Measurements from ENCODE around the gene KCNMB2. TPM values are rescaled to one million over a fixed set of nuclear protein-coding genes. Genes with fewer than 3 reads are reported as not detected.
"Not testable (repeated sequence)": the region's sequence is repeated elsewhere in the genome, so short reads cannot be mapped to it uniquely, and the experiment has no call there.

The KCNMB2 gene
- total RNA-seq, 1 donor from 2014 or later: not detected

GRCh38 chr3:178851564-178851963, 315.3 kb downstream of the KCNMB2 start:
- DNase-seq (ENCODE audit: low read depth): no peak

GRCh38 chr3:178856804-178857203, 320.6 kb downstream of the KCNMB2 start:
- DNase-seq (ENCODE audit: low read depth): no peak

DNA sequence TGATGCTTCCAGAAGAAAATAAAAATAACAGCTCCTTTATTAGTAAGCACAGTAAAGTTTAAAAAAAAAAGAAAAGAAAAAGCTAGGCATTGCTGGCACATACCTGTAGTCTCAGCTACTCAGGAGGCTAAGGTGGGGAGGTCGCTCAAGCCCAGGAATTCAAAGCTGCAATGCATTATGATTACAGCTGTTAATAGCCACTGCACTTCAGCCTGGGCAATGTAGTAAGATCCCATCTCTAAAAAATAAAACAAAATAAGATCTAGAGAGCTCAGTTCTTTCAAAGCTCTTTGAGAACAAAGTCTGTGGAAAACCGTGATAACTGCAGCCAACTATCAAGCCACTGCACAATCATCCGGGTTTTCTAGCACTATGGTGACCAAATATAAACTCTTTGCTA, 323.1 kb downstream of the KCNMB2 start:
- DNase-seq (ENCODE audit: low read depth): no peak

DNA sequence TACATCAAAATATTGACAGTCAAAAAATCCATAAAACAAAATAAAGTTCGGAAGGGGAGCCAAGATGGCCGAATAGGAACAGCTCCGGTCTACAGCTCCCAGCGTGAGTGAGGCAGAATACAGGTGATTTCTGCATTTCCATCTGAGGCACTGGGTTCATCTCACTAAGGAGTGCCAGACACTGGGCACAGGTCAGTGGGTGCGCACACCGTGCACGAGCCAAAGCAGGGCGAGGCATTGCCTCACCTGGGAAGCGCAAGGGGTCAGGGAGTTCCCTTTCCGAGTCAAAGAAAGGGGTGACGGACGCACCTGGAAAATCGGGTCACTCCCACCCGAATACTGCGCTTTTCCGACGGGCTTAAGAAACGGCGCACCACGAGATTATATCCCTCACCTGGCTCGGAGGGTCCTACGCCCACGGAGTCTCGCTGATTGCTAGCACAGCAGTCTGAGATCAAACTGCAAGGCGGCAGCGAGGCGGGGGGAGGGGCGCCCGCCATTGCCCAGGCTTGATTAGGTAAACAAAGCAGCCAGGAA, 323.7 kb downstream of the KCNMB2 start:
- not testable (repeated sequence) for DNase-seq (ENCODE audit: low read depth)

DNA sequence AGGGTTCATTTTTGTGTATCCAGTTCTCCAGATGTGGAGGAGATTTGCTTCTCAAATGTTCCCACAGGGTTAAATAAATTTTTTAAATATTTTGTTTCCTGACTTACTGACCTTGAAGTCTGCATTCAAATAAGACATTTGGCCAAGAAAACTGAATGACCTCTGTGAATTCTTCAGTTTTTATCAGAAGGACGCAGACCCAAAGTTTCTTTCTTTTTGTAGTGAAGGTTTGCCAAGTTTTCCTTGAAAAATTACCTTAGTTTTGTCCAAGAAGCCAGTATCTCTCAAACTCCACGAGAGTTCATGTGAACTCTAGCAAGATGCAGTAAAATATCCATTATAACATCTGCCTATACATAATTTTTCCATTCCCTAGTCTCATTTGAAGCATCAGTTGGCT, 332.4 kb downstream of the KCNMB2 start:
- no peak for DNase-seq (ENCODE audit: low read depth)

DNA sequence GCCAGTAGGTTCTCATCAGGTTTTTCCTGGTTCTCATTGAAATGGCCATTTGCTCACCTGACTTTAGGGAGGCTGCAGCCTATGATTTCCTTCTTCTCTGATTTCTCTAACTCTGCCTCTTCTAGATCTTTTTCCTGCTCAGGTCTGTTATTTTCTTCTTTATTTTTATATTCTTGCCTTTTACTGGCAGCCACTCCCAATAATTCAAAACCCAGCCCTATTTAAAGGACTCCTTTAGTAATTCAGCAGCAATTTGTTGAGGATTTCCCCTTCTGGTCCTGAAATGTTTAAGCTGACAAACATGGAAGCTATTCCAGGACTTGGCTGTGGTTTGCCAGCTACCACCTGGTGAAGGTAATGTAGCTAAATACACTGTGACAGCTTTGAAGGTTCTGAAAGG, 333.8 kb downstream of the KCNMB2 start:
- no peak for DNase-seq (ENCODE audit: low read depth)

- no peak for DNase-seq (ENCODE audit: low read depth)
Measured at GRCh38 chr3:178875157-178875556, 338.9 kb downstream of the KCNMB2 start.

- no peak for DNase-seq (ENCODE audit: low read depth)
Measured at GRCh38 chr3:178875836-178876235, 339.6 kb downstream of the KCNMB2 start.

DNA sequence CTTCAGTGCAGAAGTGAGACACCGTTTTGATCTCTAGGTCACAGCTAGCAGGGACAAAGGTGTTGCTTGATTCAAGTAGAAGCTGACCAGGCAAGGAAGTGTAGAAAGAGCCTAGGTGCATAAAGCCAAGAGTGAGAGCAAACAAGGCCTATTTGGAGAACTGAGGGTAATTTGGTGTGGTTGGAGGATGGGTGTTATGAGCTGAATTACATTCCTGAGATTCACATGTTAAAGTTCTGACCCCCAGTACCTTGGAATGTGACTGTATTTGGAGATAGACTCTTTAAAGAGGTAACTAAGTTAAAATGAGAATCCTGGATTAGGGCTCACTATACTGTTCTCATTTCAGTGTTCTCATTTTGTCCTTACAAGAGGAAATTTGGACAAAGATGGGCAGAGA, 344.0 kb downstream of the KCNMB2 start:
- no peak for DNase-seq (ENCODE audit: low read depth)
